Thyroid gland (tissue), 4 donors: ENCODE results near the gene GCN1.

ENCODE experiments used
- CTCF ChIP-seq, 6 experiments: fragments of 200-600 bp in 3 of 6; fragments of 450-650 bp in 3 of 6; sonication (generic) in 3 of 6; IDR thresholded peaks; one replicate each; pipeline ENCODE4 v1.5.1; 2016 to 2019; ENCODE audit warnings: antibody characterized with exemption in 6 of 6, mild to moderate bottlenecking in 2 of 6, inconsistent platforms in 1 of 6, moderate library complexity in 1 of 6
- POLR2A ChIP-seq, 2 donors: fragments of 450-650 bp; IDR thresholded peaks; one replicate each; pipeline ENCODE4 v1.6.1; 2017; ENCODE audit warnings: antibody characterized with exemption in 2 of 2, mild to moderate bottlenecking in 2 of 2, moderate library complexity in 1 of 2

DNA sequence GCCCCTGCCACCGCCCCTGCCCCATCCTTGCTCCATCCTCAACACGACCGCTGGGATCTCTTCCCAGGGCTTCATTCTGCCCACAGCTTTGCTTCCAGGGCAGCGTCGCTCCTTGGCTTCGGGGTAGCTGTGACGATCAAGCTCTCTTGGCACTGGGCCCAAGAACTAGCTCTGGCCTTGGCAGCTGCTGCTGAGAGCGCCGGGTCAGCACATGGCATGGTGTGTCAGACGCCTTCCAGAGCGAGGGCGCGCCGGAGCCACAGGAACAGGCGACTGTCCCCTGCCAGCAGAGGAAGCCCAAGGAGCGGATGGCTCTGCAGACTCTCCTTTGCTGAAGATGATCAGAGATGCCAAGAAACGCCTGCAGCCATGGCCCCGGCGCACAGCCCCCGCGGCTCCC, 93.9 kb downstream of the GCN1 start:
- TF ChIP-seq CTCF (IDR thresholded peaks at IDR 0.05) (no peak), POLR2A (IDR thresholded peaks at IDR 0.05) (no peak)
